ENCODE results near the gene BAX.

BAX gene

DNA sequence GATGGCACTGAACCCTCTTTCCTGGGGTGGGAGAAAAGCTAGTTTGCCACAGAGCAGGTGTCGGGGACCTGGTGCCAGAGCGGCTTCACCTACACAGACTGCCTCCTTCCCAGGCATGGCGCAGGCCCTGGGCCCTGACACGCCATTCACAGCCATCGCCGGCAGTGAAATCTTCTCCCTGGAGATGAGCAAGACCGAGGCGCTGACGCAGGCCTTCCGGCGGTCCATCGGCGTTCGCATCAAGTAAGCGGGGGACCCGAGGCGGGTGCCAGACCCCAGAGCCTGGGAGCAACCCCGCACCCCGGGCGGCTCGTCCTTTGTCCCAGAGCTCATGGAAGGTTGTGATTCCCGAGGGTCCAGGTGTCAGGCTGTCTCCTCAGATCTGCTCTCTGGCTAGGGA is 52.2 kb downstream of the BAX start:
- Histone ChIP-seq H3K36me3 (ENCODE audit: control insufficient read depth, insufficient read depth, low read length) (peaks cover 82% of the 10 kb centered on the region), H3K9me3 (ENCODE audit: control insufficient read depth, insufficient read depth, low read length) (no peaks in the 10 kb centered on the region), H3K4me1 (ENCODE audit: control insufficient read depth, insufficient read depth, low read length) (no peaks in the 10 kb centered on the region), H3K27ac (ENCODE audit: low read depth, low read length) (no peak overlapping the region), H3K9ac (ENCODE audit: low read depth, low read length) (no peak overlapping the region), H3K27me3 (ENCODE audit: control insufficient read depth, insufficient read depth, low read length) (no peaks in the 10 kb centered on the region), H3K4me3 (ENCODE audit: low read depth, low read length) (no peak overlapping the region)

DNA sequence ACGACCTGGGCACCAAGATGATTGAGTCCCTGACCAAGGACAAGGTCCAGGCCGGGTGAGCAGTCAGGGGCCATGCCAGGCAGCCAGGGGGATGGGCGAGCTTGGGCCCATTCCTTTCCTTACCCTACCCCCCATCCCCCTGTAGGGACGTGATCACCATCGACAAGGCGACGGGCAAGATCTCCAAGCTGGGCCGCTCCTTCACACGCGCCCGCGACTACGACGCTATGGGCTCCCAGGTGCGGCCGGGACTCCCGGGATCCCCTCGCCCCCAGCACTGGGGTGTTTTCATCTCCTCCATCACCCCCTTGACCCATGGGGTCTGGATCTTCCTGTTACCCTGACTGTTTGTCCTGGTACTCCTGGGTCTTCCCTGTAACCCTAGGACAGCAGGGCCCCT is 55.2 kb downstream of the BAX start:
- H3K4me1 ChIP-seq (ENCODE audit: control insufficient read depth, insufficient read depth, low read length) = no peaks in the 10 kb centered on the region
- no peaks in the 10 kb centered on the region for H3K9me3 ChIP-seq (ENCODE audit: control insufficient read depth, insufficient read depth, low read length)
- no peak overlapping the region for H3K9ac ChIP-seq (ENCODE audit: low read depth, low read length)
- H3K4me3 ChIP-seq (ENCODE audit: low read depth, low read length) = no peak overlapping the region
- H3K27ac ChIP-seq (ENCODE audit: low read depth, low read length) = no peak overlapping the region
- no peaks in the 10 kb centered on the region for H3K27me3 ChIP-seq (ENCODE audit: control insufficient read depth, insufficient read depth, low read length)
- H3K36me3 ChIP-seq (ENCODE audit: control insufficient read depth, insufficient read depth, low read length) = peaks cover 75% of the 10 kb centered on the region

DNA sequence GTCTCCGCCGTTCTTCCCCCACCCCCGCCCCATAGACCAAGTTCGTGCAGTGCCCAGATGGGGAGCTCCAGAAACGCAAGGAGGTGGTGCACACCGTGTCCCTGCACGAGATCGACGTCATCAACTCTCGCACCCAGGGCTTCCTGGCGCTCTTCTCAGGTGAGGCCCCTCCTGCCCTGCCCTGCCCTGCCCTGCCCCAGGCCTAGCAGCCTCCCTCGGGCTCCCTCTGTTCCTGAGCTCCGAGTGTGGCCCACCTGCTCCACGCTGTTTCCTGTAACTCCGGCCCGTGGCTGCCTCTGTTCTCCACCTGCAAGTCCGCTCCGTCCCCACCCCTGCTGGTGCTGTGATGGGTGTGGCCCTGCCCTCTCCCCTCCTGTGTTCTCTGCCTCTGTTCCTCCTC is 55.8 kb downstream of the BAX start:
- no peaks in the 10 kb centered on the region for H3K27me3 ChIP-seq (ENCODE audit: control insufficient read depth, insufficient read depth, low read length)
- peaks cover 75% of the 10 kb centered on the region for H3K36me3 ChIP-seq (ENCODE audit: control insufficient read depth, insufficient read depth, low read length)
- H3K9ac ChIP-seq (ENCODE audit: low read depth, low read length) = no peak overlapping the region
- no peak overlapping the region for H3K4me3 ChIP-seq (ENCODE audit: low read depth, low read length)
- no peaks in the 10 kb centered on the region for H3K9me3 ChIP-seq (ENCODE audit: control insufficient read depth, insufficient read depth, low read length)
- H3K27ac ChIP-seq (ENCODE audit: low read depth, low read length) = no peak overlapping the region
- H3K4me1 ChIP-seq (ENCODE audit: control insufficient read depth, insufficient read depth, low read length) = no peaks in the 10 kb centered on the region

DNA sequence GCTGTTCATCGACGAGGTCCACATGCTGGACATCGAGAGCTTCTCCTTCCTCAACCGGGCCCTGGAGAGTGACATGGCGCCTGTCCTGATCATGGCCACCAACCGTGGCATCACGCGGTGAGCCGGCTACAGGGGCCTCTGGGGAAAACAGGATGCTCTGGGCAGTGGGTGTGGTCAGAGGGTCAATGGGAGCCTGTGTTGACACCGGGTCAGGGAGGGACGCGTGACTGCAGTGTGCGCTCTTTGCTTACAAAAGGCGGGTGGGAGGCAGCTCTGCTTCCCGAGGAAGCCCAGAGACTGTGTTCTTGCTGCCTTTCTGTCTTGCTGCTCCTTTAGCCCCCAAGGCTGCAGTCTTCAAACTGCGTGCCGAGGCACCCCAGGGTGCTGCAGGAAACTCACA is 56.5 kb downstream of the BAX start:
- H3K27ac ChIP-seq (ENCODE audit: low read depth, low read length) = no peak overlapping the region
- H3K9ac ChIP-seq (ENCODE audit: low read depth, low read length) = no peak overlapping the region
- H3K9me3 ChIP-seq (ENCODE audit: control insufficient read depth, insufficient read depth, low read length) = no peaks in the 10 kb centered on the region
- H3K36me3 ChIP-seq (ENCODE audit: control insufficient read depth, insufficient read depth, low read length) = peaks cover 75% of the 10 kb centered on the region
- H3K4me1 ChIP-seq (ENCODE audit: control insufficient read depth, insufficient read depth, low read length) = no peaks in the 10 kb centered on the region
- no peaks in the 10 kb centered on the region for H3K27me3 ChIP-seq (ENCODE audit: control insufficient read depth, insufficient read depth, low read length)
- H3K4me3 ChIP-seq (ENCODE audit: low read depth, low read length) = no peak overlapping the region
